HCT116 (cell line): ENCODE measurements around the gene ZFYVE19. TPM values are rescaled to one million over a fixed set of nuclear protein-coding genes. Genes with fewer than 3 reads are reported as not detected.
A peak's percentile ranks its signal among the peaks of the same experiment; 100 is the strongest.
"Not testable (repeated sequence)": the region's sequence is repeated elsewhere in the genome, so short reads cannot be mapped to it uniquely, and the experiment has no call there.

Source experiments
- ATAC-seq: fragments of 200-7000 bp; cut with Tn5 transposase; 2 replicates; pipeline ENCODE4 v1.9.1; 2020; ENCODE audit warnings: mild to moderate bottlenecking, moderate library complexity
- BruUV-seq: library from RNA; stranded (reverse); fragments of 400-500 nt; replicated peaks from 2 replicates; lab custom pipeline; 2021; lab: Mats Ljungman, UMichigan
- CTCF ChIA-PET: fragments of 300-600 bp; sonication (Branson Sonifier 250); formaldehyde crosslinking; loops from one replicate; lab custom pipeline; 2021; ENCODE audit warnings: antibody characterized with exemption; lab: Charles Lee
- POLR2A ChIA-PET: fragments of 300-600, 350-600 bp; sonication (Branson Sonifier 250); formaldehyde crosslinking; loops from one replicate; lab custom pipeline; 2021; ENCODE audit warnings: antibody characterized with exemption; lab: Charles Lee
- RAD21 ChIA-PET, 2 experiments: fragments of 300-600 bp; sonication (Branson Sonifier 250); formaldehyde crosslinking; loops; one replicate each; lab custom pipeline; 2023; ENCODE audit warnings: low total read pairs in 2 of 2; ENCODE audit not compliant: uncharacterized antibody in 2 of 2, unreplicated experiment in 2 of 2, low non-redundant PET in 1 of 2; lab: Charles Lee
- DNase-seq: peaks from one replicate; pipeline ENCODE4 v3.0.0-alpha.2; 2010; ENCODE audit warnings: low read depth, low spot score
- H2AFZ ChIP-seq: fragments of 200-600 bp; shearing (Covaris generic), sonication (generic); 2 replicates; pipeline ENCODE4 v1.6.1; 2017; ENCODE audit warnings: low read depth, mixed run types, mixed read lengths, antibody characterized with exemption, low read length; ENCODE audit not compliant: poor library complexity, severe bottlenecking
- H3K27ac ChIP-seq: 2 replicates; pipeline ENCODE4 v1.5.1; 2012; ENCODE audit warnings: low read depth, low read length
- H3K27me3 ChIP-seq: fragments of 200-600 bp; sonication (generic); 2 replicates; pipeline ENCODE4 v1.6.1; 2016; ENCODE audit warnings: mixed run types, low read length, mixed read lengths; ENCODE audit not compliant: insufficient read depth
- H3K36me3 ChIP-seq, 2 experiments: fragments of 200-500 bp in 1 of 2; fragments of 200-600 bp in 1 of 2; sonication (Bioruptor generic) in 1 of 2; sonication (generic) in 1 of 2; 2 replicates each; pipeline versions ENCODE4 v1.5.1 to v1.6.1; 2014 to 2016; ENCODE audit warnings: low read length in 2 of 2, inconsistent platforms in 1 of 2, mixed read lengths in 1 of 2, mixed run types in 1 of 2; ENCODE audit not compliant: insufficient read depth in 2 of 2, control insufficient read depth in 1 of 2
- H3K4me1 ChIP-seq, 2 experiments: fragments of 200-600 bp in 1 of 2; sonication (generic) in 1 of 2; 2 replicates each; pipeline versions ENCODE4 v1.5.1 to v1.6.1; 2012 to 2017; ENCODE audit warnings: low read length in 2 of 2, inconsistent platforms in 1 of 2, mild to moderate bottlenecking in 1 of 2, mixed read lengths in 1 of 2, mixed run types in 1 of 2, moderate library complexity in 1 of 2; ENCODE audit not compliant: insufficient read depth in 2 of 2, control insufficient read depth in 1 of 2
- H3K4me2 ChIP-seq: fragments of 200-600 bp; sonication (generic); 2 replicates; pipeline ENCODE4 v1.6.1; 2017; ENCODE audit warnings: mixed run types, low read length, mixed read lengths
- H3K4me3 ChIP-seq, 2 experiments: fragments of 200-600 bp in 1 of 2; sonication (generic) in 1 of 2; replicated peaks in 1 of 2; 2 replicates each; pipeline ENCODE4 v1.5.1; 2011 to 2016; ENCODE audit warnings: low read length in 2 of 2, control low read depth in 1 of 2, low read depth in 1 of 2, mild to moderate bottlenecking in 1 of 2, mixed read lengths in 1 of 2, mixed run types in 1 of 2
- H3K79me2 ChIP-seq: fragments of 200-600 bp; sonication (generic); 2 replicates; pipeline ENCODE4 v1.6.1; 2017; ENCODE audit warnings: mild to moderate bottlenecking, mixed run types, low read length, moderate library complexity, mixed read lengths; ENCODE audit not compliant: insufficient read depth
- H3K9ac ChIP-seq: fragments of 200-600 bp; sonication (generic); 2 replicates; pipeline ENCODE4 v1.6.1; 2016; ENCODE audit warnings: low read length, mixed read lengths
- H3K9me2 ChIP-seq: fragments of 200-600 bp; sonication (generic), shearing (Covaris generic); 2 replicates; pipeline ENCODE4 v1.6.1; 2017; ENCODE audit warnings: mixed run types, mild to moderate bottlenecking, moderate library complexity; ENCODE audit not compliant: insufficient read depth
- H3K9me3 ChIP-seq, 2 experiments: fragments of 200-500 bp in 1 of 2; fragments of 200-600 bp in 1 of 2; sonication (Bioruptor generic) in 1 of 2; sonication (generic) in 1 of 2; 2 replicates each; pipeline ENCODE4 v1.6.1; 2014 to 2017; ENCODE audit warnings: low read length in 2 of 2, mixed read lengths in 2 of 2, inconsistent platforms in 1 of 2, low read depth in 1 of 2, mild to moderate bottlenecking in 1 of 2, mixed run types in 1 of 2, moderate library complexity in 1 of 2; ENCODE audit not compliant: control insufficient read depth in 1 of 2, insufficient read depth in 1 of 2
- H4K20me1 ChIP-seq: fragments of 200-600 bp; sonication (generic), shearing (Covaris generic); 2 replicates; pipeline ENCODE4 v1.6.1; 2017; ENCODE audit warnings: mixed run types, mild to moderate bottlenecking, moderate library complexity; ENCODE audit not compliant: insufficient read depth
- CTCF ChIP-seq, 3 experiments: fragments of 200-600 bp in 1 of 3; sonication (generic) in 1 of 3; IDR thresholded peaks in 2 of 3; conservative IDR thresholded peaks in 1 of 3; 2 replicates each; pipeline ENCODE4 v1.5.1; 2012 to 2017; ENCODE audit warnings: low read depth in 2 of 3, low read length in 2 of 3, antibody characterized with exemption in 1 of 3, borderline replicate concordance in 1 of 3, control low read depth in 1 of 3, mild to moderate bottlenecking in 1 of 3, mixed read lengths in 1 of 3, mixed run types in 1 of 3, moderate library complexity in 1 of 3; ENCODE audit not compliant: insufficient read depth in 1 of 3
- MAX ChIP-seq: IDR thresholded peaks from 2 replicates; pipeline ENCODE4 v1.6.1; 2012
- POLR2AphosphoS5 ChIP-seq: IDR thresholded peaks from 2 replicates; pipeline ENCODE4 v1.6.1; 2011; ENCODE audit warnings: mild to moderate bottlenecking, low read depth, low read length, moderate library complexity
- RAD21 ChIP-seq: IDR thresholded peaks from 2 replicates; pipeline ENCODE4 v1.6.1; 2012; ENCODE audit warnings: low read depth, mild to moderate bottlenecking
- SIN3A ChIP-seq: IDR thresholded peaks from 2 replicates; pipeline ENCODE4 v1.6.1; 2012; ENCODE audit warnings: low read depth
- YY1 ChIP-seq: IDR thresholded peaks from 2 replicates; pipeline ENCODE4 v1.6.1; 2011; ENCODE audit warnings: low read length, low read depth, moderate library complexity, mild to moderate bottlenecking; ENCODE audit not compliant: insufficient replicate concordance; ENCODE audit errors: extremely low read depth
- ZBTB33 ChIP-seq: IDR thresholded peaks from 2 replicates; pipeline ENCODE4 v1.6.1; 2011; ENCODE audit warnings: mild to moderate bottlenecking, low read length, moderate library complexity; ENCODE audit not compliant: insufficient replicate concordance; ENCODE audit errors: extremely low read depth
- intact Hi-C: fragments of 100-400 bp; cut with micrococcal nuclease; formaldehyde crosslinking; loops from 2 replicates; pipeline ENCODE4 v1.10.0; 2022
- total RNA-seq: library from RNA; stranded (reverse); gene quantifications from one replicate; pipeline ENCODE4 v1.2.1, GENCODE V29; 2021; ENCODE audit not compliant: unreplicated experiment

The ZFYVE19 gene
- total RNA-seq, 1 experiment from 2014 or later, result 29.1 TPM

- no peak overlapping the region for H3K4me3 ChIP-seq
- ChIA-PET RAD21 (interaction anchor here (0.6 to 4.0 kb wide), 8 partner anchors 14 to 180 kb away, joined by 3 to 29 read pairs (median 11); partner anchors contain the start of genes RHOV (in 2 of the 2) and VPS18 (in 2 of the 2)), POLR2A (interaction anchor here (0.9 to 3.6 kb wide), 6 partner anchors 11 to 35 kb away, joined by 3 to 34 read pairs (median 18); partner anchors contain the start of genes RHOV and VPS18)
Measured at GRCh38 chr15:40859206-40859851, 52.4 kb downstream of the ZFYVE19 start.

GRCh38 chr15:40861147-40861546, 54.3 kb downstream of the ZFYVE19 start:
- H3K4me2 ChIP-seq, H2AFZ ChIP-seq: not testable (repeated sequence)
- CTCF ChIA-PET, result interaction anchor here (1.2 to 4.1 kb wide), 3 partner anchors 10 to 33 kb away, joined by 9 to 26 read pairs (median 18); partner anchors contain the start of gene VPS18

More at GRCh38 chr15:40859206-40859851, 52.4 kb downstream of the ZFYVE19 start:
- H3K79me2 ChIP-seq, result no peaks in the 10 kb centered on the region
- BruUV-seq, result no TSS peak
- no peak overlapping the region for H3K9ac ChIP-seq
- H3K27me3 ChIP-seq, result no peaks in the 10 kb centered on the region
- peaks cover 11 to 17% of the 10 kb centered on the region in 2 experiments; a peak in 3 of 4 replicates for H3K36me3 ChIP-seq
- no peak overlapping the region for H3K27ac ChIP-seq
- peak; percentile 84 for ATAC-seq
- intact Hi-C loops, result no loop called here
- H4K20me1 ChIP-seq, result no peaks in the 10 kb centered on the region
- CTCF ChIA-PET, result interaction anchor here (0.5 to 6.2 kb wide), 21 partner anchors 10 to 326 kb away, joined by 3 to 166 read pairs (median 7); partner anchors contain the start of genes DNAJC17, PPP1R14D, RAD51 and RHOV
- peaks cover 16 to 26% of the 10 kb centered on the region in 2 experiments for H3K4me1 ChIP-seq
- TF ChIP-seq POLR2AphosphoS5, result peak; percentile 59
- peak; percentile 53 for TF ChIP-seq MAX
- peak; percentile 74 for TF ChIP-seq RAD21
- TF ChIP-seq ZBTB33, result no peak
- TF ChIP-seq SIN3A, result no peak
- peak; percentile 44 for TF ChIP-seq YY1
- peak; percentile 82 to 94 (median 94) for TF ChIP-seq CTCF (IDR thresholded peaks at IDR 0.05 in 2 of 3, conservative IDR thresholded peaks at IDR 0.05 in 1 of 3; ENCODE audit: borderline replicate concordance in 1 of 3, insufficient read depth in 1 of 3, low read depth in 2 of 3, low read length in 2 of 3)
- H3K4me2 ChIP-seq, result no peak overlapping the region
- peak; percentile 73 for DNase-seq
- no peaks in the 10 kb centered on the region for H3K9me3 ChIP-seq
- no peaks in the 10 kb centered on the region for H3K9me2 ChIP-seq
- H2AFZ ChIP-seq, result no peak overlapping the region

More at GRCh38 chr15:40861147-40861546, 54.3 kb downstream of the ZFYVE19 start:
- POLR2A ChIA-PET, result interaction anchor here (0.7 to 1.9 kb wide), 3 partner anchors 10 to 45 kb away, joined by 3 to 6 read pairs (median 3); partner anchors contain the start of gene VPS18
- H3K9me2 ChIP-seq, intact Hi-C loops, H4K20me1 ChIP-seq, H3K9ac ChIP-seq, H3K9me3 ChIP-seq, ATAC-seq, DNase-seq, H3K36me3 ChIP-seq, H3K27me3 ChIP-seq, H3K4me3 ChIP-seq, H3K79me2 ChIP-seq, H3K27ac ChIP-seq, RAD21 ChIA-PET, BruUV-seq: not testable (repeated sequence)
- H3K4me1 ChIP-seq, result peaks cover 21 to 33% of the 10 kb centered on the region in 2 experiments
